SK-N-SH treated with all-trans-retinoic acid at 6 μM for 48 hours (cell line): Measurements from ENCODE around the gene PCDHGA1.

Experiments
- ARNTL ChIP-seq: fragments of 450-650 bp; formaldehyde crosslinking; IDR thresholded peaks from 2 replicates; pipeline ENCODE4 v1.5.0; 2020; ENCODE audit warnings: low read depth, mild to moderate bottlenecking, moderate library complexity, borderline replicate concordance
- BACH2 ChIP-seq: fragments of 250-450 bp; sonication (Bioruptor Pico); IDR thresholded peaks from 2 replicates; pipeline ENCODE4 v1.9.0; 2021; ENCODE audit warnings: mild to moderate bottlenecking, borderline replicate concordance
- ESRRG ChIP-seq: fragments of 250-450 bp; sonication (Bioruptor Pico); IDR thresholded peaks from 2 replicates; pipeline ENCODE4 v1.6.1; 2021; ENCODE audit warnings: mild to moderate bottlenecking
- PPARA ChIP-seq: fragments of 250-450 bp; sonication (Bioruptor Pico); IDR thresholded peaks from 2 replicates; pipeline ENCODE4 v1.5.0; 2020; ENCODE audit warnings: mild to moderate bottlenecking, borderline replicate concordance
- RARB ChIP-seq: fragments of 250-450 bp; sonication (Bioruptor Pico); IDR thresholded peaks from 2 replicates; pipeline ENCODE4 v1.8.0; 2021; ENCODE audit warnings: mild to moderate bottlenecking, moderate library complexity
- SNAI2 ChIP-seq: fragments of 250-450 bp; sonication (Bioruptor Pico); IDR thresholded peaks from 2 replicates; pipeline ENCODE4 v1.5.0; 2020; ENCODE audit warnings: mild to moderate bottlenecking, moderate library complexity
- TOX ChIP-seq: fragments of 250-450 bp; sonication (Bioruptor Pico); IDR thresholded peaks from 2 replicates; pipeline ENCODE4 v1.8.0; 2021; ENCODE audit warnings: mild to moderate bottlenecking, moderate library complexity, borderline replicate concordance
- TF ChIP-seq, protein P1 (sequence below): fragments of 250-450 bp; sonication (Bioruptor Pico); IDR thresholded peaks from 2 replicates; pipeline ENCODE4 v1.8.0; 2020; ENCODE audit warnings: mild to moderate bottlenecking, moderate library complexity, borderline replicate concordance

DNA sequence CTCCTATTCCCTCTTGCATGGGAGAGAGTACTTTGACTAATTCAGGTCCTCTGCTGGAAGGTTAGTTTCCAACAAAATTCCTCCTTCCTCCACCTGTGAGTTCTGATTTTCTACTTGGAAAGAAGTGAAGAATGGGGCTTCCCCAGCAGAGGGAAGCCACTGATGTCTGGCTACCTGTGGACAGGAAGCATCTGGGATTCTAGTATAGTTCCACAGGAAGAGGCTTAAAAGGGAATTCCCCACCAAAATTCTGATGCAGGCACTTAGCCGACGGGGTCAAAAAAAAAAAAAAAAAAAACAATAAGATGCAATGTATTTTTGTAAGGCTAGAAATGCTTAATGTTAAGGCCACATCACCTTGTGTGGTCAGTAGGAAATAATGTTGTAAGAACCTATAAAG, 192.0 kb downstream of the PCDHGA1 start:
- TF ChIP-seq SNAI2 (CRISPR knock-in tag): no peak
- TF ChIP-seq TOX (CRISPR knock-in tag): no peak
- no peak for TF ChIP-seq RARB (CRISPR knock-in tag)
- TF ChIP-seq ARNTL: no peak
- TF ChIP-seq, protein P1, sequence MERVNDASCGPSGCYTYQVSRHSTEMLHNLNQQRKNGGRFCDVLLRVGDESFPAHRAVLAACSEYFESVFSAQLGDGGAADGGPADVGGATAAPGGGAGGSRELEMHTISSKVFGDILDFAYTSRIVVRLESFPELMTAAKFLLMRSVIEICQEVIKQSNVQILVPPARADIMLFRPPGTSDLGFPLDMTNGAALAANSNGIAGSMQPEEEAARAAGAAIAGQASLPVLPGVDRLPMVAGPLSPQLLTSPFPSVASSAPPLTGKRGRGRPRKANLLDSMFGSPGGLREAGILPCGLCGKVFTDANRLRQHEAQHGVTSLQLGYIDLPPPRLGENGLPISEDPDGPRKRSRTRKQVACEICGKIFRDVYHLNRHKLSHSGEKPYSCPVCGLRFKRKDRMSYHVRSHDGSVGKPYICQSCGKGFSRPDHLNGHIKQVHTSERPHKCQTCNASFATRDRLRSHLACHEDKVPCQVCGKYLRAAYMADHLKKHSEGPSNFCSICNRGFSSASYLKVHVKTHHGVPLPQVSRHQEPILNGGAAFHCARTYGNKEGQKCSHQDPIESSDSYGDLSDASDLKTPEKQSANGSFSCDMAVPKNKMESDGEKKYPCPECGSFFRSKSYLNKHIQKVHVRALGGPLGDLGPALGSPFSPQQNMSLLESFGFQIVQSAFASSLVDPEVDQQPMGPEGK (CRISPR knock-in tag): no peak
- no peak for TF ChIP-seq PPARA (CRISPR knock-in tag)
- TF ChIP-seq ESRRG (CRISPR knock-in tag): no peak
- no peak for TF ChIP-seq BACH2 (CRISPR knock-in tag)
